ENCODE data around the gene SLC7A14. TPM values are rescaled to one million over a fixed set of nuclear protein-coding genes. Genes with fewer than 3 reads are reported as not detected.

Gene SLC7A14
- total RNA-seq, 2 experiments from 2014 or later, result not detected

GRCh38 chr3:170524073-170524472 lies 61.8 kb downstream of the SLC7A14 start:
- no peak overlapping the region for H3K4me2 ChIP-seq (ENCODE audit: low read length)
- H3K9me2 ChIP-seq (ENCODE audit: insufficient read depth, low read length), result no peaks in the 10 kb centered on the region; the same call in 1 of the 2 replicates
- no TSS peak for BruUV-seq (replicated peaks)
- no peak overlapping the region for H2AFZ ChIP-seq (ENCODE audit: low read length)
- no peak for TF ChIP-seq CTCF (conservative IDR thresholded peaks at IDR 0.05; ENCODE audit: low read length)
- ChIA-PET POLR2A (no interaction called here), CTCF (ENCODE audit: unreplicated experiment) (no interaction called here)
- no peak overlapping the region for H3K27ac ChIP-seq (ENCODE audit: low read depth, low read length, poor library complexity, severe bottlenecking)
- no peak for DNase-seq (ENCODE audit: low spot score)
- no peak overlapping the region for H3K4me3 ChIP-seq (ENCODE audit: low read depth, low read length, poor library complexity, severe bottlenecking)
- H3K9me3 ChIP-seq (ENCODE audit: low read length), result no peaks in the 10 kb centered on the region
- no peaks in the 10 kb centered on the region for H3K4me1 ChIP-seq (ENCODE audit: insufficient read depth, low read length, poor library complexity, severe bottlenecking)
- no peaks in the 10 kb centered on the region for H4K20me1 ChIP-seq (ENCODE audit: insufficient read depth, low read length)
- no peaks in the 10 kb centered on the region for H3K79me2 ChIP-seq (ENCODE audit: insufficient read depth, low read depth, low read length)
- H3K36me3 ChIP-seq (ENCODE audit: insufficient read depth, low read length), result no peaks in the 10 kb centered on the region
- intact Hi-C loops (cut with micrococcal nuclease; ENCODE audit: unreplicated experiment), result no loop called here

GRCh38 chr3:170523248-170523647 lies 62.6 kb downstream of the SLC7A14 start:
- no TSS peak for BruUV-seq (replicated peaks)
- intact Hi-C loops (cut with micrococcal nuclease; ENCODE audit: unreplicated experiment), result no loop called here
- no peaks in the 10 kb centered on the region for H3K4me1 ChIP-seq (ENCODE audit: insufficient read depth, low read length, poor library complexity, severe bottlenecking)
- ChIA-PET POLR2A (no interaction called here), CTCF (ENCODE audit: unreplicated experiment) (interaction anchor here (0.9 kb wide), 1 partner anchor 10 kb away, joined by 3 read pairs; no protein-coding TSS in a partner anchor)
- no peak overlapping the region for H3K4me3 ChIP-seq (ENCODE audit: low read depth, low read length, poor library complexity, severe bottlenecking)
- no peaks in the 10 kb centered on the region for H3K9me3 ChIP-seq (ENCODE audit: low read length)
- H4K20me1 ChIP-seq (ENCODE audit: insufficient read depth, low read length), result no peaks in the 10 kb centered on the region
- TF ChIP-seq CTCF (conservative IDR thresholded peaks at IDR 0.05; ENCODE audit: low read length) (no peak), EZH2phosphoT487 (IDR thresholded peaks at IDR 0.05; ENCODE audit: borderline replicate concordance, low read depth, low read length) (no peak)
- H3K79me2 ChIP-seq (ENCODE audit: insufficient read depth, low read depth, low read length), result no peaks in the 10 kb centered on the region
- H2AFZ ChIP-seq (ENCODE audit: low read length), result no peak overlapping the region
- no peaks in the 10 kb centered on the region; the same call in 1 of the 2 replicates for H3K9me2 ChIP-seq (ENCODE audit: insufficient read depth, low read length)
- no peak overlapping the region for H3K27ac ChIP-seq (ENCODE audit: low read depth, low read length, poor library complexity, severe bottlenecking)
- no peak overlapping the region for H3K4me2 ChIP-seq (ENCODE audit: low read length)
- no peak for DNase-seq (ENCODE audit: low spot score)
- H3K36me3 ChIP-seq (ENCODE audit: insufficient read depth, low read length), result no peaks in the 10 kb centered on the region

- H3K4me3 ChIP-seq (ENCODE audit: low read depth, low read length, poor library complexity, severe bottlenecking), result no peak overlapping the region
- no TSS peak for BruUV-seq (replicated peaks)
- POLR2A ChIA-PET, result interaction anchor here (0.6 kb wide), 1 partner anchor 12 kb away, joined by 3 read pairs; no protein-coding TSS in a partner anchor
- intact Hi-C loops (cut with micrococcal nuclease; ENCODE audit: unreplicated experiment), result no loop called here
- H3K27ac ChIP-seq (ENCODE audit: low read depth, low read length, poor library complexity, severe bottlenecking), result no peak overlapping the region
- H3K36me3 ChIP-seq (ENCODE audit: insufficient read depth, low read length), result no peaks in the 10 kb centered on the region
- TF ChIP-seq EZH2phosphoT487 (IDR thresholded peaks at IDR 0.05; ENCODE audit: borderline replicate concordance, low read depth, low read length) (no peak), CTCF (conservative IDR thresholded peaks at IDR 0.05; ENCODE audit: low read length) (no peak)
- no peak for DNase-seq (ENCODE audit: low spot score)
- no peaks in the 10 kb centered on the region; the same call in 1 of the 2 replicates for H3K9me2 ChIP-seq (ENCODE audit: insufficient read depth, low read length)
- no peak overlapping the region for H2AFZ ChIP-seq (ENCODE audit: low read length)
- H3K4me1 ChIP-seq (ENCODE audit: insufficient read depth, low read length, poor library complexity, severe bottlenecking), result no peaks in the 10 kb centered on the region
- no peak overlapping the region for H3K4me2 ChIP-seq (ENCODE audit: low read length)
- no peaks in the 10 kb centered on the region for H4K20me1 ChIP-seq (ENCODE audit: insufficient read depth, low read length)
- CTCF ChIA-PET (ENCODE audit: unreplicated experiment), result interaction anchor here (0.9 kb wide), 1 partner anchor 11 kb away, joined by 3 read pairs; no protein-coding TSS in a partner anchor
- no peaks in the 10 kb centered on the region for H3K79me2 ChIP-seq (ENCODE audit: insufficient read depth, low read depth, low read length)
- H3K9me3 ChIP-seq (ENCODE audit: low read length), result no peaks in the 10 kb centered on the region
Measured at GRCh38 chr3:170522201-170522600, 63.7 kb downstream of the SLC7A14 start.
